CD14-positive monocyte (primary cell): ENCODE results near the gene PMFBP1. TPM values are rescaled to one million over a fixed set of nuclear protein-coding genes. Genes with fewer than 3 reads are reported as not detected.
"Not testable (repeated sequence)": the region's sequence is repeated elsewhere in the genome, so short reads cannot be mapped to it uniquely, and the experiment has no call there.

Experiments
- DNase-seq, 3 donors: peaks; one replicate each; pipeline ENCODE4 v3.0.0-alpha.2; 2011 to 2022
- H2AFZ ChIP-seq: 2 replicates; pipeline ENCODE4 v1.6.0; 2012; ENCODE audit warnings: mild to moderate bottlenecking, low read depth, low read length, inconsistent platforms; ENCODE audit not compliant: insufficient read depth, poor library complexity, severe bottlenecking
- H3K27ac ChIP-seq, 2 donors: 1 replicate in 1 of 2; 2 replicates in 1 of 2; pipeline ENCODE4 v1.5.1; 2012 to 2013; ENCODE audit warnings: low read length in 2 of 2, control low read depth in 1 of 2, inconsistent platforms in 1 of 2, low read depth in 1 of 2, mild to moderate bottlenecking in 1 of 2
- H3K27me3 ChIP-seq, 2 donors: one replicate each; pipeline versions ENCODE4 v1.6.0 to v1.6.1; 2011 to 2013; ENCODE audit warnings: low read length in 2 of 2; ENCODE audit not compliant: control insufficient read depth in 2 of 2, insufficient read depth in 2 of 2
- H3K36me3 ChIP-seq, 2 donors: replicated peaks in 1 of 2; 1 replicate in 1 of 2; 2 replicates in 1 of 2; pipeline versions ENCODE4 v1.5.1 to v1.6.1; 2012 to 2013; ENCODE audit warnings: low read length in 2 of 2, control low read depth in 1 of 2, inconsistent platforms in 1 of 2, mild to moderate bottlenecking in 1 of 2; ENCODE audit not compliant: insufficient read depth in 2 of 2, control insufficient read depth in 1 of 2
- H3K4me1 ChIP-seq, 2 donors: 1 replicate in 1 of 2; 2 replicates in 1 of 2; pipeline versions ENCODE4 v1.5.1 to v1.6.1; 2012 to 2013; ENCODE audit warnings: low read length in 2 of 2, control low read depth in 1 of 2, inconsistent platforms in 1 of 2, mild to moderate bottlenecking in 1 of 2, moderate library complexity in 1 of 2; ENCODE audit not compliant: insufficient read depth in 2 of 2, control insufficient read depth in 1 of 2
- H3K4me2 ChIP-seq: replicated peaks from 2 replicates; pipeline ENCODE3; 2012; ENCODE audit warnings: low read length, moderate library complexity, mild to moderate bottlenecking; ENCODE audit not compliant: poor library complexity, severe bottlenecking; ENCODE audit errors: extremely low read depth
- H3K4me3 ChIP-seq, 3 experiments: fragments of 200-600 bp in 1 of 3; sonication (generic) in 1 of 3; replicated peaks in 1 of 3; 1 replicate in 2 of 3; 2 replicates in 1 of 3; pipeline ENCODE4 v1.5.1; 2011 to 2013; ENCODE audit warnings: low read length in 3 of 3, mild to moderate bottlenecking in 3 of 3, control low read depth in 2 of 3, low read depth in 2 of 3, inconsistent platforms in 1 of 3, moderate library complexity in 1 of 3
- H3K79me2 ChIP-seq: 2 replicates; pipeline ENCODE4 v1.6.0; 2012; ENCODE audit warnings: mild to moderate bottlenecking, control low read depth, inconsistent platforms, low read length, moderate library complexity; ENCODE audit not compliant: insufficient read depth
- H3K9ac ChIP-seq: 2 replicates; pipeline ENCODE4 v1.6.0; 2017; ENCODE audit warnings: low read length, mild to moderate bottlenecking; ENCODE audit not compliant: insufficient read depth, poor library complexity, severe bottlenecking
- H3K9me3 ChIP-seq, 2 donors: replicated peaks in 1 of 2; 1 replicate in 1 of 2; 2 replicates in 1 of 2; pipeline versions ENCODE4 v1.5.1 to v1.6.1; 2012 to 2013; ENCODE audit warnings: low read length in 2 of 2, control low read depth in 1 of 2; ENCODE audit not compliant: control insufficient read depth in 1 of 2, insufficient read depth in 1 of 2
- H4K20me1 ChIP-seq: 2 replicates; pipeline ENCODE4 v1.6.0; 2012; ENCODE audit warnings: mild to moderate bottlenecking, low read length, control low read depth, moderate library complexity; ENCODE audit not compliant: insufficient read depth
- H3K27ac Mint-ChIP-seq, 7 donors: one replicate each; pipeline ENCODE4 v1.8.0; 2020; ENCODE audit warnings: mild to moderate bottlenecking in 7 of 7, mixed read lengths in 7 of 7, moderate library complexity in 6 of 7, inconsistent platforms in 2 of 7
- H3K27me3 Mint-ChIP-seq, 3 donors: one replicate each; pipeline ENCODE4 v1.8.0; 2021 to 2022; ENCODE audit warnings: low read depth in 3 of 3, mild to moderate bottlenecking in 3 of 3, mixed read lengths in 3 of 3, moderate library complexity in 3 of 3, inconsistent platforms in 1 of 3
- H3K36me3 Mint-ChIP-seq, 2 donors: one replicate each; pipeline ENCODE4 v1.8.0; 2020; ENCODE audit warnings: mixed read lengths in 2 of 2, inconsistent platforms in 1 of 2, mild to moderate bottlenecking in 1 of 2
- H3K4me1 Mint-ChIP-seq: one replicate; pipeline ENCODE4 v1.8.0; 2020; ENCODE audit warnings: mild to moderate bottlenecking, mixed read lengths
- H3K4me3 Mint-ChIP-seq, 2 donors: one replicate each; pipeline ENCODE4 v1.8.0; 2020; ENCODE audit warnings: mild to moderate bottlenecking in 2 of 2, mixed read lengths in 2 of 2, moderate library complexity in 1 of 2
- H3K9me3 Mint-ChIP-seq, 7 donors: one replicate each; pipeline ENCODE4 v1.8.0; 2020 to 2022; ENCODE audit warnings: mixed read lengths in 7 of 7, mild to moderate bottlenecking in 6 of 7, moderate library complexity in 6 of 7, inconsistent platforms in 2 of 7
- WGBS: methylation state at CpG from one replicate; pipeline ENCODE4 v1.1.5; 2013; ENCODE audit warnings: missing lambda C conversion rate; ENCODE audit not compliant: insufficient coverage; 5-methylcytosine and 5-hydroxymethylcytosine counted together
- intact Hi-C, 2 donors: fragments of 100-400 bp; cut with micrococcal nuclease; formaldehyde crosslinking; loops; one replicate each; pipeline versions ENCODE4 v1.15.0 to v1.15.1; 2023
- polyA plus RNA-seq, 3 donors: library from polyadenylated mRNA; depleted of rRNA in 1 of 3; unstranded in 2 of 3; stranded (reverse) in 1 of 3; fragments of 300-500 nt in 2 of 3; fragments of >200 nt in 1 of 3; fragmentation: Illumina TruSeq in 2 of 3; gene quantifications; 1 replicate in 2 of 3; 2 replicates in 1 of 3; pipeline ENCODE4 v1.2.3, GENCODE V29; 2012 to 2021
- TF ChIP-seq, protein P1 (sequence below): fragments of 200-600 bp; IDR thresholded peaks from one replicate; pipeline ENCODE4 v1.8.0; 2022; ENCODE audit warnings: antibody characterized with exemption, mild to moderate bottlenecking

PMFBP1 gene
- polyA plus RNA-seq, 3 donors: 0.15 to 0.87 (median 0.18) TPM

DNA sequence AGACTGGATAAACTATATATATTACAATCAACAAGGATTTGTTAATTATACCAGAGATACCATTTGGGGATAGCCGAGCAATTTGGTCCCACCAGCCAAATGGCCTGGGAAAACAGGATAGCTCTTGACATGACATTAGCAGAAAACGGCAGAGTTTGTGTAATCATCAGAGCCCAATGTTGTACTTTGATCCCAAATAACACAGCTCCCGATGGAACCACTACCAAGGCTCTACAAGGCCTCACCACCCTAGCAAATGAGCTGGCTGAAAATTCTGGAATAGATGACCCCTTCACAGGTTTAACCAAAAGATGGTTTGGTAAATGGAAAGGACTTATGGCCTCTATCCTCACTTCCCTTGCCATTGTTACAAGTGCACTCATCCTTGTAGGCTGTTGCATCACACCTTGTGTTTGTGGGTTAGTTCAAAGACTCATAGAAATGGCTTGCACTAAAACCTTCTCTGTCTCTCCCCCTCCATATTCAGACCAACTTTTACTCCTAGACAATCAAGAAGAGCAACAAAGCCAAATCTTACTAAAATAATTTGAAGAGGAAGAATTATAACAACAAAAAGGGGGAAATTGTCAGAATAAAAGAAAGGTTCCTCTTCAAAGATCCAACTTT, 88.1 kb downstream of the PMFBP1 start:
- no peak for DNase-seq
- no peak overlapping the region for H3K27ac ChIP-seq
- no peak overlapping the region for H3K4me2 ChIP-seq
- intact Hi-C loops: no loop called here
- no peak overlapping the region for H3K4me3 Mint-ChIP-seq
- peaks cover 45 to 54% of the 10 kb centered on the region in 2 donors for H3K36me3 ChIP-seq
- H2AFZ ChIP-seq: no peak overlapping the region
- H3K9ac ChIP-seq: no peak overlapping the region
- no peaks in the 10 kb centered on the region for H3K27me3 ChIP-seq
- H4K20me1 ChIP-seq: no peaks in the 10 kb centered on the region
- 50% methylated on average over 2 of the region's 3 CpGs for WGBS
- H3K36me3 Mint-ChIP-seq: peaks cover 41 to 49% of the 10 kb centered on the region in 2 donors
- TF ChIP-seq, protein P1, sequence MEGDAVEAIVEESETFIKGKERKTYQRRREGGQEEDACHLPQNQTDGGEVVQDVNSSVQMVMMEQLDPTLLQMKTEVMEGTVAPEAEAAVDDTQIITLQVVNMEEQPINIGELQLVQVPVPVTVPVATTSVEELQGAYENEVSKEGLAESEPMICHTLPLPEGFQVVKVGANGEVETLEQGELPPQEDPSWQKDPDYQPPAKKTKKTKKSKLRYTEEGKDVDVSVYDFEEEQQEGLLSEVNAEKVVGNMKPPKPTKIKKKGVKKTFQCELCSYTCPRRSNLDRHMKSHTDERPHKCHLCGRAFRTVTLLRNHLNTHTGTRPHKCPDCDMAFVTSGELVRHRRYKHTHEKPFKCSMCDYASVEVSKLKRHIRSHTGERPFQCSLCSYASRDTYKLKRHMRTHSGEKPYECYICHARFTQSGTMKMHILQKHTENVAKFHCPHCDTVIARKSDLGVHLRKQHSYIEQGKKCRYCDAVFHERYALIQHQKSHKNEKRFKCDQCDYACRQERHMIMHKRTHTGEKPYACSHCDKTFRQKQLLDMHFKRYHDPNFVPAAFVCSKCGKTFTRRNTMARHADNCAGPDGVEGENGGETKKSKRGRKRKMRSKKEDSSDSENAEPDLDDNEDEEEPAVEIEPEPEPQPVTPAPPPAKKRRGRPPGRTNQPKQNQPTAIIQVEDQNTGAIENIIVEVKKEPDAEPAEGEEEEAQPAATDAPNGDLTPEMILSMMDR: no peak
- H3K27me3 Mint-ChIP-seq: no peaks in the 10 kb centered on the region
- peaks cover 15 to 19% of the 10 kb centered on the region in 2 donors for H3K9me3 ChIP-seq
- H3K4me1 ChIP-seq: no peaks in the 10 kb centered on the region
- H3K27ac Mint-ChIP-seq: no peak overlapping the region
- no peak overlapping the region for H3K4me3 ChIP-seq
- H3K79me2 ChIP-seq: peaks cover 1% of the 10 kb centered on the region
- H3K4me1 Mint-ChIP-seq: no peaks in the 10 kb centered on the region
- H3K9me3 Mint-ChIP-seq: peaks cover 13 to 23% (median 15%) of the 10 kb centered on the region in 7 donors

DNA sequence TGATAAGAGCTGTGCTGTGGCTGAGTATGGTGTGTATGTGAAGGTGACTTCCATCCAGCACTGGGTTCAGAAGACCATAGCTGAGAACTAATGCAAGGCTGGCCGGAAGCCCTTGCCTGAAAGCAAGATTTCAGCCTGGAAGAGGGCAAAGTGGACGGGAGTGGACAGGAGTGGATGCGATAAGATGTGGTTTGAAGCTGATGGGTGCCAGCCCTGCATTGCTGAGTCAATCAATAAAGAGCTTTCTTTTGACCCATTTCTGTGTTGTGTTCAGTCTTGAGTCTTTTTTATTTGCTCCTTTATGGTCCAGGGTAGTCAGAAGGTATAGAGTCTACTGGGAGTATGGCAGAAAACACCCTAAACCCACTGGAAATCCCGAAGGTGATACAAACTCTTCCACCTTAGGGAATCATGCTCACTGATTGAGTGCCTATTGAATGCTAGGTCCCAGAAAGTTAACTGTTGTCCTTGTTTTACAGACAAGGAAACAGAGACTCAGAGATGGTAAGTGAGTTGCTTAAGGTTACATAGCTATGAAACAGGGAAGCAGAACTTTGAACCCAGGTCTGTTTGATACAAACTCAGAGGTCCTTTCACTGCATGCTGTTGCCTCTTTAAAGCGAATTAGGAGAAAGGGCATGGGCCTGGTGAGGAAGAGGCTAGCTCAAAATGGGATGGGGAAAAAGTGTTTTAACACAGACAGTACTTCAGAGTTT, 94.8 kb downstream of the PMFBP1 start:
- H3K4me1 ChIP-seq, H3K79me2 ChIP-seq, H3K4me3 ChIP-seq, H3K9me3 ChIP-seq, H3K27me3 Mint-ChIP-seq, H3K27ac Mint-ChIP-seq, H3K9me3 Mint-ChIP-seq, H3K27me3 ChIP-seq, DNase-seq, H3K4me1 Mint-ChIP-seq, H3K9ac ChIP-seq, H3K4me3 Mint-ChIP-seq, H2AFZ ChIP-seq, intact Hi-C loops, H3K27ac ChIP-seq, H3K4me2 ChIP-seq, H4K20me1 ChIP-seq: not testable (repeated sequence)
- H3K36me3 ChIP-seq: peaks cover 0 to 11% of the 10 kb centered on the region in 2 donors
- H3K36me3 Mint-ChIP-seq: peaks cover 11 to 16% of the 10 kb centered on the region in 2 donors
- WGBS: no CpG with 5 or more reads among the region's 5 CpGs

DNA sequence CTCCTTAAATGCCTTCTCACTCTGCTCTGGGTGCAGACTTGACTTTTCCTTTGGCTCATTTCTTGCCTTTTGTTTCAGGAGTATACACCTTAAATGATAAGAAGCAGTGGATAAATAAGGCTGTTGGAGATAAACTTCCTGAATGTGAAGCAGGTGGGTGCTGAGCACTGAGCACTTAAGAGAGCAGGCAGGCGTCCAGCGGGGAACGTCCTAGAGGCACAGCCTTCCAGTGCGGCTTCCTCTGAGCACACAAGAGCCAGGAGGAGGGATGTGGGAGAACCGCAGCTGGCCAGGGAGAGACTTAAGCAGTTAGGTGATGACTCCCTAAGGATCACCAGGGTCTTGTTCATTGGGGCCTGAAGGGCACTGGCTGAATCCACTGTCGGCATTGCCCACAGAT, 96.9 kb downstream of the PMFBP1 start:
- H3K27me3 ChIP-seq, H2AFZ ChIP-seq, H4K20me1 ChIP-seq, H3K9me3 ChIP-seq, H3K9ac ChIP-seq, H3K4me2 ChIP-seq, H3K79me2 ChIP-seq, H3K27ac ChIP-seq, H3K9me3 Mint-ChIP-seq, H3K27me3 Mint-ChIP-seq, H3K4me3 Mint-ChIP-seq, H3K4me1 Mint-ChIP-seq, H3K27ac Mint-ChIP-seq, H3K4me3 ChIP-seq, DNase-seq, intact Hi-C loops, H3K4me1 ChIP-seq: not testable (repeated sequence)
- 100% methylated on average over 2 of the region's 6 CpGs for WGBS
- peaks cover 0 to 11% of the 10 kb centered on the region in 2 donors for H3K36me3 ChIP-seq
- peaks cover 11 to 21% of the 10 kb centered on the region in 2 donors for H3K36me3 Mint-ChIP-seq
